ENCODE results near the gene PIK3R6.

- TF ChIP-seq, protein P1, sequence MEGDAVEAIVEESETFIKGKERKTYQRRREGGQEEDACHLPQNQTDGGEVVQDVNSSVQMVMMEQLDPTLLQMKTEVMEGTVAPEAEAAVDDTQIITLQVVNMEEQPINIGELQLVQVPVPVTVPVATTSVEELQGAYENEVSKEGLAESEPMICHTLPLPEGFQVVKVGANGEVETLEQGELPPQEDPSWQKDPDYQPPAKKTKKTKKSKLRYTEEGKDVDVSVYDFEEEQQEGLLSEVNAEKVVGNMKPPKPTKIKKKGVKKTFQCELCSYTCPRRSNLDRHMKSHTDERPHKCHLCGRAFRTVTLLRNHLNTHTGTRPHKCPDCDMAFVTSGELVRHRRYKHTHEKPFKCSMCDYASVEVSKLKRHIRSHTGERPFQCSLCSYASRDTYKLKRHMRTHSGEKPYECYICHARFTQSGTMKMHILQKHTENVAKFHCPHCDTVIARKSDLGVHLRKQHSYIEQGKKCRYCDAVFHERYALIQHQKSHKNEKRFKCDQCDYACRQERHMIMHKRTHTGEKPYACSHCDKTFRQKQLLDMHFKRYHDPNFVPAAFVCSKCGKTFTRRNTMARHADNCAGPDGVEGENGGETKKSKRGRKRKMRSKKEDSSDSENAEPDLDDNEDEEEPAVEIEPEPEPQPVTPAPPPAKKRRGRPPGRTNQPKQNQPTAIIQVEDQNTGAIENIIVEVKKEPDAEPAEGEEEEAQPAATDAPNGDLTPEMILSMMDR (IDR thresholded peaks at IDR 0.05), result no peak
- TF ChIP-seq EP300 (IDR thresholded peaks at IDR 0.05) (no peak), POLR2A (IDR thresholded peaks at IDR 0.05) (no peak)
Observed at GRCh38 chr17:8870406-8871040, 3.0 kb upstream of the PIK3R6 start.
